HTR-8/SVneo (cell line): ENCODE data around the gene PRKG1.
"Not testable (repeated sequence)": the region's sequence is repeated elsewhere in the genome, so short reads cannot be mapped to it uniquely, and the experiment has no call there.

Experiments used
- DNase-seq: peaks from one replicate; pipeline ENCODE4 v3.0.0; 2011; ENCODE audit warnings: low spot score, mixed read lengths; ENCODE audit not compliant: insufficient read length
- FAIRE-seq: peaks from 2 replicates; lab custom pipeline; 2011; peaks lifted over from hg19 to GRCh38; lab: Jason Lieb, UNC

PRKG1 gene

GRCh38 chr10:51399840-51400239, 325.6 kb downstream of the PRKG1 start:
- no peak for DNase-seq
- no peak for FAIRE-seq

DNA sequence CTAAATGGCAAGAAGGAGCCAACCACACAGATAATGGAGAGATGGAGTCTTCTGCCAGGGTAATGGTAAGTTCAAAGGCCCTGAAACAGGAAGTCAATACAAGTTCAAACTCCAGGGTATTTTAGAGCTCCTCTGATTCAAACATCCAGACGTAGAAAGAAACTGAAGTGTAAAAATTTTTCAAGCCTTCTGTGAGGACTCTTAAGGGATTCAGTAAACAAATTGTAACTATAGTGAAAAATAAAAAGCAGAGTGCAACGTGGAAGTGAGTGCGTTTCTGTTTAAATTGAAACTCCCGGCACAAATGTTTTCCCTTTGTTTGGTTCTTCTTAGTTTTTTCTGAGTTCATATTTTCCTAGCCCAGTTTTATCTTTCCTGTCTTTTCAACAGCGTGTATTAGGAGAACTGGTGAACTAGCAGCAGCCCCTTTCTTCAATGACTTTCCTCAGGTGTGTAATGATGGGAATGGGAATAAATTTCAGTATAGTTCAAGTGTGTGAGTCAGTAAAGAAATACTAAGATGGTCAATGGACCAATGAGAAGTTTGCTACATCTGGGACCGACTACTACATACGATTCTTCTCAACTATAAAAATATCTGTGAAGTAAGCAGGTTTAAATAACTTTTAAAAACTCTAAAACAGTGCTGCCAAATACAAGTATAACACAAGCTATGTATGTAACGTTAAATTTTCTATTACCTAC, 326.3 kb downstream of the PRKG1 start:
- no peak for DNase-seq
- no peak for FAIRE-seq

DNA sequence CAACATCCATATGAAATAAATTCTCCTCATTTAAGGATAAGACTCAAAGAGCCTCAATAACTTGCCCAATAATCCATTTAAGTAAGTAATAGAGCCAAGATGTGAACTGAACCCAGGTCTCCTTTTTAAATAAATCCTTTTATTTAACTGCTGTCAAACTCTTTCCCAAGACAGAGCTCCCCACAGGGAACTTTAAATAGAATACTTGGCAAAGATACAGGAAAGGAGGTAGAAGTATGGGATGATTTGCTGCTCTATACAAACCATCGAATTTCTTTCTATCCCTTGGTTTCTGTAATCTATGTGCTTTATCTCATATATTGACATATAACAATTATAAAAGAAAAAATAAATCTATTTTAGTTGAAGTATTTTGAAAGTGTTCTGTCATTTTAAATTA, 329.2 kb downstream of the PRKG1 start:
- FAIRE-seq = no peak
- DNase-seq = no peak

DNA sequence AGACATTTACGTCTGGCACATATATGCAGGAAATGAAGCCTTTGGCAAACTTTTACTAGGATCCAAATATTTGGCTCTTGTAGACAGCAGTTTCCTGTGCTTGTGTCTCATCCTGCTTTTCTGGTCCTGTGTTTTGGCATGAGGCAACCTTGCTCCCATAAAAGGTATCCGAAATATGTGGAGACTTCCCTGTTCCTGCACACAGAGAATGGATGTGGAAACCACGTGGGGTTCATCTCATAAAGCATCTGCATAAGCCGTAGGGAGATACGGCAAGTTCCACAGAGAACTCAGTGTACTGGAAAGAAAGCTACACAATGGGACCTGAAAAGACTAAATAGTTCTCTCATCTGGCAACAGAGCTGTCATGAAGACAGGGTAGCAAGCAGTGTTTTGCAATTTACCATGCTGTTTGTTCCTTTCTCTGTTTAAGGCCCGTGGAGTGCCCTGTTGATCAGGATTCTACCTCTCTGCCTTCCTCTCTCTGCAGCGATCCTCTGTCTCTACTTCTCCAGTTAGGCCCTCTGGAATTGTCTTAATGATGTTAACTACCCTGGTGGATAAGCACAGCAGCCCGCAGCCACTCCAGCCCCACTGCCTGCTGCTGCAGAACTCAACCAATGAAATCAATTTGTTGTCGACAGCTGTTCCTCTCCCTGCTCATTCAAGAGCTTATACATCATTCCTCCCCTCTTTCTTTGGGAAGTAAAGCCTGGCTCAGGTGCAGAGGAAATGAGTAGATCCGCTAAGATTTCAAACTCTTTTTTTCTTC, 331.5 kb downstream of the PRKG1 start:
- DNase-seq (no peak), FAIRE-seq (no peak)

DNA sequence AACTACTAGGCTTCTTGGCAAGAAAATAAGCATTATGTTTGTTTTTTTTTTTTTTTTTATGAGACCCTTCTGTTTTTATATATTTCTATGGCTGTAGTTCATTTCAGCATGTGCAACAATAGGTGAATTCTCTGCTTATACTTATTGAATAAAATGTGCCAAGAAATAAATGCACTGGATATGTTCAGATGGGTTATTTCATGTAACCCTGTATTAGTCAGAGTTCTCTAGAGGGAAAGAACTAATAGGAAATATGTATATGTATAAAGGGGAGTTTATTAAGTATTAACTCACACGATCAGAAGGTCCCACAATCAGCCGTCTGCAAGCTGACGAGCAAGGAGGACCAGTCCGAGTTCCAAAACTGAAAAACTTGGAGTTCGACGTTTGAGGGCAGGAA, 332.3 kb downstream of the PRKG1 start:
- FAIRE-seq (no peak), DNase-seq (no peak)

- DNase-seq (no peak), FAIRE-seq (no peak)
These were observed 342.2 kb downstream of the PRKG1 start for GRCh38 chr10:51416494-51416893.

GRCh38 chr10:51419196-51420093, 345.2 kb downstream of the PRKG1 start:
- DNase-seq (no peak), FAIRE-seq (no peak)

DNA sequence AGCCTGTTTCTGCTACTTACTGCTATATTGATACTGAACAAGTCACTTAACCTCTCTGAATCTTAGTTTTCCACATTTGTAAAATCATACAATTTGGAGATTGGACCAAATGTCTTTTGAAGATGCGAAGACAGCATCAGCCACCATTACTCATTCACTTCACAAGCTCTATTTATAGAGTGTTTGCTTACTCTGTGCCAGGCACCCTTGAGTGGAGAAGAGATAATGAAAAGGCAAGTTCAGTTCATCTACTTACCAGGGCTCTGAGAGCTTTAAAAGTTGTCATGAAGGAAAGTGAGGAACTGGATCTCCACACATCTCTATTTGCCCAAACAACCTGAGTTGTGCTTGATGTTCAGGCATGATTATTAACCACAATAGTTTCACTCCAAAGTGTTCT, 347.6 kb downstream of the PRKG1 start:
- no peak for DNase-seq
- no peak for FAIRE-seq

- peak; percentile 7 for DNase-seq
- no peak for FAIRE-seq
These were observed 348.2 kb downstream of the PRKG1 start for GRCh38 chr10:51422311-51423120.

- DNase-seq = no peak
These were observed 348.8 kb downstream of the PRKG1 start for GRCh38 chr10:51423121-51423452.

DNA sequence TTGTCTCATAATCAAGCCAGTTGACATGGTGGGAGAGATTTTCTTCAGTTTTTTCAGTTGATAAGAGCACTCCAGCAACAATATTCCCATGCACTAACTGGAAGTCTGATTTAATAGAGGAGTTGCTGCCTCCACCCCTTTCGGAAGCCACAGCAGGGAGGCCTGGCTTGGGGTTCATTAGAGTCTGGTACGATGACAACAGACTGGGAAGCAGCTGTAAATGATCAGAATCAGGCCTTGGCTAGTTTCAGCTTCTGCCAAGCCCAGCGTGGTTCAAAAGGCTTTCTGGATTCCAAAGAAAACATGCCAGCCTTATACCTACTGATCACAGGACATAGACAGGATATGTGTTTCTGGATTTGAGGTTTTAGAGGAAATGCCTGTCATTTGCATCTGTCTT, 351.1 kb downstream of the PRKG1 start:
- no peak for FAIRE-seq
- no peak for DNase-seq

More at GRCh38 chr10:51423121-51423452, 348.8 kb downstream of the PRKG1 start:
- no peak for FAIRE-seq

GRCh38 chr10:51427758-51428157, 353.5 kb downstream of the PRKG1 start:
- no peak for DNase-seq

DNA sequence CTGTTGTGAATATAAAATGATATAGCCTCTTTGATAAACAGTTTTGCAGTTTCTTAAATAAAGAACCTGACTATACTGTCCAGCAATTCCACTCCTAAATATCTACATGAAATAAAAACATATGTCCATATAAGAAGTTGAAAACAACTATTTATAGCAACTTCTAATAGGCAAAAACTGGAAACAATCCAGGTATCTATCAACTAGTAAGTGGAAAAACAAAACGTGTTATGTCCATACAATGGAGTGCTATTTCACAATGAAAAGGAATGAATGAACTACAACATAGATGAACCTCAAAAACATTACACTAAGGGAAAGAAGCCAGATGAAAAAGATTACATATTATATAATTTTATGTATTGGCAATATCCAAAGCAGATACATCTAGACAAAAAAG, 356.2 kb downstream of the PRKG1 start:
- FAIRE-seq (no peak), DNase-seq (no peak)

More at GRCh38 chr10:51427758-51428157, 353.5 kb downstream of the PRKG1 start:
- no peak for FAIRE-seq

DNA sequence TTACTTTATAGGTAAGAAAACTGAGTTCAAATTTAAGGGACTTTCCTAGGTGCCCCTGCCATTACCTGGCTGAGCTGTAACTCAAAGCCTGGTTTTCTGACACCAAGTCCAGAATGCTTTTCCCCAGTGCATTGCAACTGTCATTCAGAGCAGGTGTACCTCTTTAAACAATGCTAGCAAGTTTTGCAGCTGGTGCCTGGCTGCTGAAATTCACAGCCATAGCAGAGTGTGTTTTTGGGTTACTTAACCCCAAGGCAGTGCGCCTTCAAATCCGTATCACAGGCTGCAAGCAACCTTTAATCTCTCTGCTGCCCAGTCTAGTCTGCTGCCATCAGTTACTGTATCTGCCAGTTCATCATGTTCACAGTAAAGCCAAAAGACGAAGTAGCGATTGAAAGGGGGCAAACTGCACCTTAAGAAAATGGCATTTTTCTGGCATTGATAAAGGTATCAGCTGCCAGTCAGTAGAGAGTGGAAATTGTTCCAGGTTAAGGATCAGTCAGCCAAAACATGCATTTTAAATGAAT, 359.7 kb downstream of the PRKG1 start:
- DNase-seq (no peak), FAIRE-seq (no peak)

- FAIRE-seq (no peak), DNase-seq (no peak)
These were observed 362.5 kb downstream of the PRKG1 start for GRCh38 chr10:51436805-51437204.

DNA sequence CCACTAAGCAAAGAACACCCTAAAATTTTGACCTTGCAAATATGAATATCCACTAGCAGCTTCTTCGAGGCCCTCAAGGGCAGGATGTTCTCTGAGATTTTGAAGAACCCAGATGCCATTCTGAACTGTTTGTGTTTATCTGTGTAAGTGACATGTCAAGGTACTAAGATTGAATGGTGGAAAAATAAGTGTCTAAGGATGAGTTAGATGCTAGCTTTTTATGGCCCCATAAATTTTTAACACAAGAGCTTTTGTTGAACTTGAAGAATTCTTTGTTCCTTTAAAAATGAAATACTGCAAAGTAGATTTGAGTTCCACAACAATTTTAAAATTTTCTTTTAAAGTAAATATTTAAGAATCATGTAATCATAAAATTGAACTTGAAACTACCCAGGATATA, 365.4 kb downstream of the PRKG1 start:
- FAIRE-seq = no peak
- DNase-seq = no peak

- FAIRE-seq (no peak), DNase-seq (no peak)
These were observed 371.3 kb downstream of the PRKG1 start for GRCh38 chr10:51445588-51445987.

- DNase-seq = no peak
- FAIRE-seq = no peak
These were observed 372.8 kb downstream of the PRKG1 start for GRCh38 chr10:51447119-51447518.

- not testable (repeated sequence) for FAIRE-seq, DNase-seq
These were observed 381.5 kb downstream of the PRKG1 start for GRCh38 chr10:51455762-51456161.

- DNase-seq (no peak), FAIRE-seq (no peak)
These were observed 385.2 kb downstream of the PRKG1 start for GRCh38 chr10:51459476-51459875.
